ENCODE data around the gene COL20A1. TPM values are rescaled to one million over a fixed set of nuclear protein-coding genes. Genes with fewer than 3 reads are reported as not detected.

The COL20A1 gene
- total and polyA plus RNA-seq, 9 donors = 0.10 to 0.54 (median 0.25) TPM; not detected in 5

DNA sequence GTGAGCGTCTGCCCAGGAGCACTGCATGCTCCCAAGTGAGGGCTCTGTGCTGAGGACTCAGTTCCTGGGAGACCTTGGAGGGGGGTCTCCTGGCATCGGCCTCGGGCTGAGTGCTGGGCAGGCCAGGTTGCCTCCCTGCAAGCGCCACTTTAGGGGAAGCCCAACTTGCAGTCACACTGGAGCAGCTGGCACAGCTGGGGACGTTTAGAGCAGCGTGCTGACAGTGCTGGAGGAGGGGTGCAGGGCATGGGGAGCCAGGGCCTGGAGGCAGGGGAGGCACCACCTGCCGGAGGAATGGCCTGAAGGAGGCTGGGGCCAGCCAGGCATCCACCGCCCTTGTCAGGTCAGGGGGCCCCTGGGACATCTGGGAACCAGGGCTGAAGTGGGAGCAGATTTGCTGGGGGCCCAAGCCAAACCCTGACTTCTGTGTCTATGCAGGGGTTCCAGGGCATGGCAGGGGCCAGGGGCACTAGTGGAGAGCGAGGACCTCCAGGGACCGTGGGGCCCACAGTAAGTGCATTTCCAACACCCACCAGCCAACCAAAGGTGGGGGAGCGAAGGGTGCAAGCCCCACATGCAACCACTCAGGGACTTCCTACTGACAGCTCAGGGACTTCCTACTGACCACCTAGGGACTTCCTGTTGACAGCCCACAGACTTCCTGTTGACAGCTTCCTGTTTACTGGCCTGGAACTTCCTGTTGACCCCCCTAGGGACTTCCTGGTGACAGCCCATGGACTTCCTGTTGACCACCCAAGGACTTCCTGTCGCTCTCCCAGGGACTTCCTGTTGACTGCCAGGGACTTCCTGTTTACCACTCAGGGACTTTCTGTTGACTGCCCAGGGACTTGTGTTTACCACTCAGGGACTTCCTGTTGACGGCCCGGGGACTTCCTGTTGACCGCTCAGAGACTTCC lies 33.6 kb downstream of the COL20A1 start:
- no peaks in the 10 kb centered on the region for H3K36me3 ChIP-seq
- TF ChIP-seq EP300 (IDR thresholded peaks at IDR 0.05) (no peak), POLR2A (IDR thresholded peaks at IDR 0.05) (no peak)
- TF ChIP-seq, protein P1, sequence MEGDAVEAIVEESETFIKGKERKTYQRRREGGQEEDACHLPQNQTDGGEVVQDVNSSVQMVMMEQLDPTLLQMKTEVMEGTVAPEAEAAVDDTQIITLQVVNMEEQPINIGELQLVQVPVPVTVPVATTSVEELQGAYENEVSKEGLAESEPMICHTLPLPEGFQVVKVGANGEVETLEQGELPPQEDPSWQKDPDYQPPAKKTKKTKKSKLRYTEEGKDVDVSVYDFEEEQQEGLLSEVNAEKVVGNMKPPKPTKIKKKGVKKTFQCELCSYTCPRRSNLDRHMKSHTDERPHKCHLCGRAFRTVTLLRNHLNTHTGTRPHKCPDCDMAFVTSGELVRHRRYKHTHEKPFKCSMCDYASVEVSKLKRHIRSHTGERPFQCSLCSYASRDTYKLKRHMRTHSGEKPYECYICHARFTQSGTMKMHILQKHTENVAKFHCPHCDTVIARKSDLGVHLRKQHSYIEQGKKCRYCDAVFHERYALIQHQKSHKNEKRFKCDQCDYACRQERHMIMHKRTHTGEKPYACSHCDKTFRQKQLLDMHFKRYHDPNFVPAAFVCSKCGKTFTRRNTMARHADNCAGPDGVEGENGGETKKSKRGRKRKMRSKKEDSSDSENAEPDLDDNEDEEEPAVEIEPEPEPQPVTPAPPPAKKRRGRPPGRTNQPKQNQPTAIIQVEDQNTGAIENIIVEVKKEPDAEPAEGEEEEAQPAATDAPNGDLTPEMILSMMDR (IDR thresholded peaks at IDR 0.05) = no peak
- intact Hi-C loops (cut with DNase I) = no loop called here
- 86 to 93% (median 89%) methylated on average over 12 to 15 of the region's 15 CpGs for WGBS, 3 donors
- DNase-seq = peak in 2 of 5 donors; percentile 9 to 16
- H3K27me3 ChIP-seq = no peaks in the 10 kb centered on the region
- no peaks in the 10 kb centered on the region for H3K4me1 ChIP-seq (ENCODE audit: insufficient read depth)
- no peaks in the 10 kb centered on the region for H3K9me3 ChIP-seq
- H3K27ac ChIP-seq = no peak overlapping the region
- H3K4me3 ChIP-seq = no peak overlapping the region

- TF ChIP-seq EP300 (IDR thresholded peaks at IDR 0.05) = no peak
- TF ChIP-seq POLR2A (IDR thresholded peaks at IDR 0.05) = no peak
- TF ChIP-seq, protein P1 (IDR thresholded peaks at IDR 0.05) = no peak
- no peak overlapping the region for H3K4me3 ChIP-seq
- H3K27ac ChIP-seq = no peak overlapping the region
- peak in 2 of 5 donors; percentile 6 to 15 for DNase-seq
- intact Hi-C loops (cut with DNase I) = no loop called here
- no peaks in the 10 kb centered on the region for H3K36me3 ChIP-seq
- H3K27me3 ChIP-seq = no peaks in the 10 kb centered on the region
- H3K4me1 ChIP-seq (ENCODE audit: insufficient read depth) = no peaks in the 10 kb centered on the region
- no peaks in the 10 kb centered on the region for H3K9me3 ChIP-seq
- 90 to 93% (median 90%) methylated on average over 8 of the region's 8 CpGs for WGBS, 3 donors
Observed at GRCh38 chr20:63327231-63327745, 34.3 kb downstream of the COL20A1 start.

GRCh38 chr20:63328026-63328700 lies 35.2 kb downstream of the COL20A1 start:
- WGBS, 3 donors = 80 to 86% (median 85%) methylated on average over 19 to 20 of the region's 20 CpGs
- Histone ChIP-seq H3K4me3 (no peak overlapping the region), H3K36me3 (no peaks in the 10 kb centered on the region), H3K9me3 (no peaks in the 10 kb centered on the region), H3K4me1 (ENCODE audit: insufficient read depth) (no peaks in the 10 kb centered on the region), H3K27ac (no peak overlapping the region), H3K27me3 (no peaks in the 10 kb centered on the region)
- intact Hi-C loops (cut with DNase I) = no loop called here
- TF ChIP-seq POLR2A (IDR thresholded peaks at IDR 0.05) (no peak), EP300 (IDR thresholded peaks at IDR 0.05) (no peak)
- TF ChIP-seq, protein P1 (IDR thresholded peaks at IDR 0.05) = no peak
- DNase-seq = peak in 1 of 5 donors; percentile 24

GRCh38 chr20:63328718-63329275 lies 35.8 kb downstream of the COL20A1 start:
- Histone ChIP-seq H3K4me1 (ENCODE audit: insufficient read depth) (no peaks in the 10 kb centered on the region), H3K36me3 (no peaks in the 10 kb centered on the region), H3K27me3 (no peaks in the 10 kb centered on the region), H3K4me3 (no peak overlapping the region), H3K9me3 (no peaks in the 10 kb centered on the region), H3K27ac (no peak overlapping the region)
- WGBS, 3 donors = 19 to 27% (median 26%) methylated on average over 20 to 21 of the region's 21 CpGs
- intact Hi-C loops (cut with DNase I) = no loop called here
- TF ChIP-seq, protein P1 (IDR thresholded peaks at IDR 0.05) = no peak
- no peak for TF ChIP-seq POLR2A (IDR thresholded peaks at IDR 0.05)
- no peak for DNase-seq
